ENCODE measurements around the gene MGAT4A. TPM values are rescaled to one million over a fixed set of nuclear protein-coding genes. Genes with fewer than 3 reads are reported as not detected.
A peak's percentile ranks its signal among the peaks of the same experiment; 100 is the strongest.
"Not testable (repeated sequence)": the region's sequence is repeated elsewhere in the genome, so short reads cannot be mapped to it uniquely, and the experiment has no call there.

The MGAT4A gene
- total RNA-seq, 1 experiment from 2014 or later: 5.6 TPM

DNA sequence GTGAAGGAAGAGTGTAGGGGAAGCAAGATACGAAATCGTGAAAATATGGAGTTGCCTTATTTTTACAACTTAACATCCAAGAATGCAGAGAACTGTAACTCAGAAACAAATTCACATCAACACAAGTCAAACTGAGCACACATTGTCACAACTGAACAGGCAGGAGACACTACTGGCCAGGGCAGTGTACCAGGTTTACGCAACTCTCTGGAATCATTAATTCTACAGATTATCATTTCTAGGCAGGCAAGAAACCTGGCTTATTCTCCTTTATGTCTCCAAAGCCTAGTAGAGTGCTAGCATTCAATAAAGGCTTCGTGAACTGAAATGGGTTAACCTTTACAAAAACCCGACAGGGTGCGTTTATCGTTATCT is 123.2 kb downstream of the MGAT4A start:
- DNase-seq (ENCODE audit: low read depth): no peak

DNA sequence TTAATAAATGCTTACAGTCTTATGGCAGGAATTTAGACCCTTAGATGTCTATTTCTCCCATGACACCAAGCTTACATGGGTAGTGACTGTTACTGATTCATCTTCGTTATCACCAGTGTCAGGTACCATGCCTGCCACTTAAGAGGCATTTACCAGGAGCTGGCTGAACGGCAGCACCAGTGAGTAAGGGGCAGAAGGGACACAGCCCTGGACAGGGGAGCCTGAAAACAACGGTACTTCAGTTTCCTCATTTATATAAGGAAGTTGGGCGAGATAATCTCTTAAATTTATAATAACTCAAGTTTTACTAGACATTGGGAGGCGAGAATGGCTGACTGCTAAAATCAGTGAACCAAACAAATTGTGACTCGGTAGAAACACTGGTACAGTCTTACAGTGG is 123.8 kb downstream of the MGAT4A start:
- no peak for DNase-seq (ENCODE audit: low read depth)

GRCh38 chr2:98606431-98606830 is 124.5 kb downstream of the MGAT4A start:
- DNase-seq (ENCODE audit: low read depth): no peak

DNA sequence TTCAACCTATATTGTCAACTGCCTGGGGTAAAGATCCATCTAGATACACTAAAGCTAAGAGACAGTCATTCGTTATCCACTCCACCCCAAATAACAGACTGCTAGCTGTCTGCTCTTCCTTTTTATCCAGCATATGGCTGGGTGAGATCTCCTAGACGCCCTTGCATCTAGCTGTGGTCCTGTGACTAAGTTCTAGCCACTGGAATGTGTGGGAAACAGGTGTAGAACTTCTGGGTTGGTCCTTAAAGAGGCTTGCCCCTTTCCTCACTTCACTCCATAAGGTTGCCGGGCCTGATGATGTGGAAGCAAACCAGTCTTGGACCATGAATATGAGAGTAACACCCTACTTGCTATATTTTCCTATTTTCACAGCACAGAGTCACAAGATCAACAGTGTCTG is 125.9 kb downstream of the MGAT4A start:
- DNase-seq (ENCODE audit: low read depth): no peak

GRCh38 chr2:98604547-98604946 is 126.4 kb downstream of the MGAT4A start:
- no peak for DNase-seq (ENCODE audit: low read depth)

GRCh38 chr2:98601532-98602132 is 129.3 kb downstream of the MGAT4A start:
- peak; percentile 42 for DNase-seq (ENCODE audit: low read depth)

DNA sequence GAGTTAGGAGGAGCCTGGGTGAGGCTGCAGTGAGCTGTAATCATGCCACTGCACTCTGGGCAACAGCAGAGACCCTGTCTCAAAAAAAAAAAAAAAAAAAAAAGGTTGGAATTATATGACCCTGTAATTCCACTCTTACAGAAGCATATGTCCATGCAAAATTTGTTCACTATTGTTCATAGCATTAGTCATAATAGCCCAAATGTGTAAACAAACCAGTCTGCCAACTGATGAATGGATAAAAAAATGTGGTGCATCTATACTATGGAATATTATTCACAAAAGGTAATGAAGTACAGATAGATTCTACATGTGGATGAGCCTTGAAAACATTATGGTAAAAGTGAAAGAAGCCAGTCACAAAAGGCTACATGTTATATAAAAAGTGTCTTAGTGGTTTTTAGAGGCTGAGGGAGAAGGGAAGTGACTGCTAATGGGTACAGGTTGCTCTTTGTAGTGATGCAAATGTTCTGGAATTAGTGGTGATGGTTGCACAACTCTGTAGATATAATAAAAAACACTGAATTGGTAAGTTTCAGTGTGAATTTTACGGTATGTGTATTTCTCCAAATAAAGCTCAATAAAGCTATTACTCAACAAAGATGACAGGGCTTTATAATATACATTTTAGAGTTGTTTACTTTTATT is 132.0 kb downstream of the MGAT4A start:
- no peak for DNase-seq (ENCODE audit: low read depth)

GRCh38 chr2:98594665-98595064 is 136.3 kb downstream of the MGAT4A start:
- not testable (repeated sequence) for DNase-seq (ENCODE audit: low read depth)

DNA sequence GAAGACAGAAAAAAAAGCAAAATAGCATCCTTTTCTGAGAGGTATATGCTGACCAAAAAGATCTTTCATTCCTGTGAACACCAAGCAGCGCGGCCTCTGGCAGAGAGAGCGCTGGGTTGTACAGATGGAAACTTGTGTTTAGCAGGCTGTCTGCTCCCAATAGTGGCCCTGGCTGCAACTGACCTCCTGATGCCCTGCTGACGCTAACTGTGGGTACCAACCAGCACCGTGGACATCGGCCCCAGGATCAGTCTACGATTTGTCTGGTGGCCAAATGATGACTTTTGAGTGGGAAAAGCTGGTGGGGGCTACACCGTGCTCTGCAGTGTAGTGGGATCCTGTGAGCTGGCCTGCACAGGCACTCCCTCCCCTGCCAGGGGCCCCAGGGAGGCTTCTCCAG is 138.4 kb downstream of the MGAT4A start:
- DNase-seq (ENCODE audit: low read depth): no peak

DNA sequence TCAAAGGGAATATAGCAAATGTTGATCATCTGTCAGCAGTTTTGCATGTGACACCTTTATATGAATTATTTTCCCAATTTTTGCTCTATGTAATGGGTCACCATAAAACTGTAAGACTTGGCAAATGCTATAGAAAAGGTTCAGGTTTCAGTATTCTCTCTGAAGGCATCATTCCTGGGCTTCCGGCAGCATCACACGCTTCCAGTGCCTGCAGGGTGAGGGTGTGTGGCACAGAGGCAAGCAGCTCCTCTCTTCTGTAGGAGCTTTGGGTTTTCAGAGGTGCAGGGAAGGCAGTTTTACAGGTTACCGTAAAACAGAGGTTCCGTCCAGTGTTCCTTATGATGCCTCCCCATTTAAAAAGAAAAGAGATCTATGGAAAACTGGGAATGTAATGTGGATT is 141.4 kb downstream of the MGAT4A start:
- no peak for DNase-seq (ENCODE audit: low read depth)

GRCh38 chr2:98588880-98589431 is 142.0 kb downstream of the MGAT4A start:
- DNase-seq (ENCODE audit: low read depth): no peak

- DNase-seq (ENCODE audit: low read depth): no peak
Measured at GRCh38 chr2:98586551-98587140, 144.3 kb downstream of the MGAT4A start.

GRCh38 chr2:98585386-98585785 is 145.5 kb downstream of the MGAT4A start:
- no peak for DNase-seq (ENCODE audit: low read depth)

DNA sequence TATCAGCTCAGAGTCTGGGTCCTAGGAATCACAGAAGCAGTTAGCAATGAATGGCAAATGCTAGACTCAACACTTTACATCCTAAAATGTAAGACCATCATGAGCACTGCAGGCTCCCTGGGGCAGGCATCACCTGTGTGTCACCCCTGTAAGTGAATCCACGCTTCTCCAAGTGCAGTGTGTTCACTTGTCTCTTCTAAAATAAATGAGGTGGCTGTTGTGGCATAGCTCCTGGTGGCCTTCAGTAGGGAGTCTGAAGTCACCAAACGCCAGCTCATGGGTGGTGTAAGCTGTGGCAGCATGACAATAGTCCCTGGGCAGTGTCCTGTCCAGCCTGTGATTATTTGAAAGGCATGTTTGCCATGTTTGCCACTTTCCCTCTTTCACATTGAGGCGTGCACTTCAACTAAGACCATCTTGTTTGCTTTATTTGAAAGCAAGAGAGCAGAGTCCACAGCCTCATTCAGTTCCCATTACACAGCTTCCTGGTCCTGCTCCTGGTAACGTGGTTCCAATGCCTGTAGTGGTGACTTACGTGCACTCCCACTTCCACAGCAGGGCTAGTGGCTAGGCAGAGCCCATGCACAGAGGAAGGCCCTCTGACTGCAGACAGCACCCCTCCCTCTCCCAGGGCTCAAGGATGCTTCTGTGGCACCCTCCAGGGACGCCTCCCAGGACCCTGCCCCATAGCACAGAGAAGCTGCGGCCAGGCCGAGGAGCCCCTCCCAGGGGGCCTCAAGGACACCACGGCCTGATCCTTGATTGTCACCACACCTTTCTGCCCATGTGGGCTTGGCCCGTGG is 146.9 kb downstream of the MGAT4A start:
- DNase-seq (ENCODE audit: low read depth): no peak

DNA sequence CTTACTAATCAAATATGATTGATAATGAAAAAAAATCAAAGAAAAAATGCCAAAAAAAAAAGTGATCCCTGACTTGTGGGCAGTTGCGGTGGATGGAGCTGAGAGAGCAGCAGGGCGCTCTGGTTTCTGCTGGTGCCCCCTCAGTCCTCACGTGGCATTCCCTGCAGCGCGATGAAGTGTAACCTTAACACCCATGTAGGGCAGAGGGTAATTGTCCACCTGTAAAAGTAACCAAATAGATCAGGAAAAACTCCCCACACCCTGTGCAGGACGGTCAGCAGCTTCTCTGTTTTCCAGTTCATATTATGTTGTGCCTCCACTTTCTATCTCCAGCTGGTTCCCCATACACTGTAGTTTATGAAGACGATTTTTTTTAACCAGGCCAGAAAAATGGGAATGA is 147.7 kb downstream of the MGAT4A start:
- DNase-seq (ENCODE audit: low read depth): no peak

GRCh38 chr2:98582523-98582922 is 148.4 kb downstream of the MGAT4A start:
- DNase-seq (ENCODE audit: low read depth): no peak

GRCh38 chr2:98580656-98581284 is 150.2 kb downstream of the MGAT4A start:
- DNase-seq (ENCODE audit: low read depth): no peak

GRCh38 chr2:98579926-98580325 is 151.0 kb downstream of the MGAT4A start:
- DNase-seq (ENCODE audit: low read depth): no peak

DNA sequence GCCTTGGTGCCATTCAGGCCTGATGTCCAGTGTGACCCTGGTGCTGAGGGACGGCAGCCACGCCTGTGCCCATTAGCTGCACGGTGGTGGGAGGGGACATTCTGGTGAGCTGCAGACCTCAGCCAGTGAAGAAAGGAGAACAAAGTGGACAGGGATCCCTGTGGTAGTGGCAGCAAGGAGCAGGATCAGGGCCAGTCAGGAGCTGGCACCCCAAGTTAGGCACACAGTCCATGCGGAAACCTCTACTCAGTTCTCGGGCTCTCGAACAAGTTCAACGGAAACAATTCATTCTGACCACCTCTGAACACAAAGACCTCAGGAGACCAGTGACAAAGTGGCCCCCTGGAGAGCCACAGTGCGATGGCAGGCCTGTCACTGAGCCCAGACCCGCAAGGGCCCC is 152.7 kb downstream of the MGAT4A start:
- no peak for DNase-seq (ENCODE audit: low read depth)

DNA sequence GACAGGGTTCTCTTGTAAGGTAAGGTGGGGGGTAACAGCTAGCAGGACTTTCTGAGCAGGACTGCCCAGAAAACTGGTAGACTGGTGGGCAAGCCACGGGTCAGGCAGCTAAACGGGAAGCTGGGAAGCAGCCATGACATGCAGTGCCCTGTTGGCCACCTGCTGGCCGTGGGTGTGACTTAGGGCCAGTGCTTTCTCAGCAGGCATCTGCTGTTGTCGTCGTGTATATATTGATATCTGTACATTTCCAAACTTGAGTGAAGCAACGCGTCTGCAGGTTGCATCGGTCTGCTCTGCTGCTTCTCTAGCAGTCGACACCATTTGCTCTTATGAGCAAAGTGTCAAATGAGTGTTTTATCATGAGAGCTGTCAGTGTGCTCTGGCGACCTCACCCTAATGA is 153.6 kb downstream of the MGAT4A start:
- no peak for DNase-seq (ENCODE audit: low read depth)

DNA sequence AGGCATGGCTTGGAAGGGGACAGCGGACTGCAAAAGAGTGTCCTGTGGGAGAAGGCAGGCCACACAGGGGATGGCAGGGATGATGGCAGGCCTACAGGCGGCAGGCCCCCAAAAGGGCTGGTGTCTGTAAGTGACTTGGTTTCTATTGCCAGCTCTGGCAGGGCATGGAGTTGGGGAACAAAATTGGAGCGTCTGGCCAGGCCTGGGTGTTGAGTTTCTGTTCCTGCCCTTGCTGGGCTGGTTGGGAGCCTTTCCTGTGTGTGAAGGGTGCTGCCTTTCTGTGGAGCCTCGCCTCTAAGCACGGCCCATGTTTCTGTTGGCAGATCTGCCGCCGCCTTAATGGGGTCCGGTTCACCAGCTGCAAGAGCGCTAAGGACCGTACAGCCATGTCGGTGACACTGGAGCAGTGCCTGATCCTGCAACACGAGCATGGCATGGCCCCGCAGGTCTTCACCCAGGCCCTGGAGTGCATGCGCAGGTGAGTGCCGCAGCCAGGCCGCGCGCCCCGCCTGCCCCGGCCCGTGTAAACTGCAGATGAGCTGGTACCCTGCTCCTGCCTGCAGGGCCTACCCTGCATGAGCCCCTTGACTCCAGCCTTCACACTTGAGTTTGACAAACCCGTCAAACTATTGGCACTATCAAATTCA is 154.1 kb downstream of the MGAT4A start:
- DNase-seq (ENCODE audit: low read depth): no peak

All from HT1080 (cell line).